Stimulated activated CD4-positive, alpha-beta T cell treated with anti-CD3 and anti-CD28 coated beads, Interleukin-12 subunit alpha, Interleukin-12 subunit beta, amount 100 ng/mL, for 48 hours (primary cell): ENCODE measurements around the gene EIF2S3B.

Source experiments
- DNase-seq, 3 donors: peaks; one replicate each; pipeline ENCODE4 v3.0.0-alpha.2; 2020; ENCODE audit warnings: low read depth in 2 of 3, low spot score in 1 of 3

Gene EIF2S3B

GRCh38 chr12:10554228-10554755 is 48.6 kb downstream of the EIF2S3B start:
- no peak for DNase-seq

GRCh38 chr12:10554756-10555481 is 49.2 kb downstream of the EIF2S3B start:
- DNase-seq: no peak

GRCh38 chr12:10557329-10557728 is 51.6 kb downstream of the EIF2S3B start:
- no peak for DNase-seq

- no peak for DNase-seq
These were observed 52.1 kb downstream of the EIF2S3B start for GRCh38 chr12:10557766-10558165.
